ENCODE data around the gene PIEZO2. TPM values are rescaled to one million over a fixed set of nuclear protein-coding genes. Genes with fewer than 3 reads are reported as not detected.

Gene PIEZO2
- total RNA-seq, 1 donor: 1.3 TPM

DNA sequence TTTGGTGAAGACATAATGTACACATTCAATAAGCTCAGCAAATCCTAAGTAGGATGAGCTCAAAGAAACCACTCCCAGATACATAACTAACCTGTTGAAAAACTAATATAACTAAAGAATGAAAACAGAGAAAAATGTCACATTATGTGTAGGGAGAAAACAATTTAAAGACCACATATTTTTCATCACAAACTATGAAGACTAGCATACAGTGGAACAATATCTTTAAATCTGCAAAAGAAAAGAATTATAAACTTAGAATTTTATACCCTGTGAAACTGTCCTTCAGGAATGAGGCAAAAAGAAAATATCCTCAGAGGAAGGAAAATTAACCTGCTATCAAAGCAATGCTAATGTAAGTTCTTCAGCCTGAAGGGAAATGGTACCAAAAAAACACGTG, 151.5 kb downstream of the PIEZO2 start:
- DNase-seq (ENCODE audit: low read depth in 2 of 3, low spot score in 2 of 3): no peak

DNA sequence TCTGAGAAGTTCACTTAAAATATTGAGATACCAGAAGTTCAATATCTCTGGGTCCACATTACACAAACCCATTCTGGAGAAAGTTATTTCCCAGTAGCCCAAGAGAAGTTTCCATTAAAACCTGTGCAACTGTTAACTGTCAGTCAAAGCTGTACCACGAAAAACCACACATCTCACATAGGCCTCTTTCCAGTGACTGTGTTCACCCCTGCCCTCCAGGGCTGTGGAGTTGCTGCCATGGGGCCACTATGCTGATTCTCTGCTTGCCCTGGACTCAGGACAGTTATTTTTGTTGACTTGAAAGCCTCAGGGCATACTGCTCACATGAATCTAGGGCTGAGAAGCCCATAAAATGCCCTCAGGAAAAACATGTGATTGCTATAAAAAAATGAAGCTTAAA, 153.8 kb downstream of the PIEZO2 start:
- no peak for DNase-seq (ENCODE audit: low read depth in 2 of 3, low spot score in 2 of 3)

DNA sequence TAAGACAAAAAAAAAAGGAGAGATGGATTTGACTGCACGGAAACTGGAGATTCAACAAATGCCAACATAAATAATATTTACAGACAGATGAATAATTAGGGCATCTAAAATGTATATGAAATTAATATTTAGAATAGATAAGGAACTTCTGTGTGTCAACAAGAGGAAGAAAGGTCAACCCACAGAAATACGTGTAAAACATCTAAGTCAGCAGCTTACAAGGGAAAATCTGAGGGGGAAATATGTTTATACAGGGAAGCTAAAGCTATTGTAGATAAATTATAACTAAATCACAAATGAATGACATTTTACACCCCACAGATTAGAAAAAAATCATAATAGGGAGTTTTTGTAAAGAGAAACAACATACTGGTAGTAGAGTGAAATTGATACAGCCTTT, 159.9 kb downstream of the PIEZO2 start:
- no peak for DNase-seq (ENCODE audit: low read depth in 2 of 3, low spot score in 2 of 3)

DNA sequence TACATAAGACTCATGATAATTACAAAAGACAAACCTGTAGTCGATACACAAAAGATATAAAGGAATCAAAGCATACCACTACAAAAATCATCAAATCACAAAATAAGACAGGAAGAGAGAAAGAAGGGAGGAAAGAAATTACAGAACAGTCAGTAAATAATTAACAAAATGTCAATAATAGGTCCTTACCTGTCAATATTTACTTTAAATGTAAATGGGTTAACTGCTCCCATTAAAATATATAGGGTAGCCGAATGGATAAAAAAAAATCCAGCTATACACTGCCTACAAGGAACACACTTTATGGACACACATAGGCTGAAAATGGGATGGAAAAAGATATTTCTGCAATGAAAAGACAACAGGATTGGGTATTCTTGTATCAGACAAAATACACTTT, 163.7 kb downstream of the PIEZO2 start:
- DNase-seq (ENCODE audit: low read depth in 2 of 3, low spot score in 2 of 3): no peak

DNA sequence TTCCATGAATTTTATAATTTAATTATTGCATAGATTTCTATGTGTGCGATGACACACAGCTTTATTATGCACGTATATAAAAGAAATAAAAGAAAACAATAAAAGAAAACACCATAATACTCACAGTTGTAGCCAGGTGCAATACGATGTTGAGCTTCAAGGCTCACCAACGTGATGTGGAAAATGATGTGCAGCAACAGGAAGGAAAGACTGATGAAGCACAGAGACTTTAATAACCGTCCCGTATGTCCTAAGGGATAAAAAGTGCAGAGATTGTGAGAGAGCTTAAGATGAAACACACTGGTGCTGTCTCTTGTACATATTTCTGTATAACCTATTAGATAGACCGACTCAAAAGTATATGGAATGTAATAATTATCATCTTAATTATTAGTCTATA, 170.0 kb downstream of the PIEZO2 start:
- no peak for DNase-seq (ENCODE audit: low read depth in 2 of 3, low spot score in 2 of 3)

DNA sequence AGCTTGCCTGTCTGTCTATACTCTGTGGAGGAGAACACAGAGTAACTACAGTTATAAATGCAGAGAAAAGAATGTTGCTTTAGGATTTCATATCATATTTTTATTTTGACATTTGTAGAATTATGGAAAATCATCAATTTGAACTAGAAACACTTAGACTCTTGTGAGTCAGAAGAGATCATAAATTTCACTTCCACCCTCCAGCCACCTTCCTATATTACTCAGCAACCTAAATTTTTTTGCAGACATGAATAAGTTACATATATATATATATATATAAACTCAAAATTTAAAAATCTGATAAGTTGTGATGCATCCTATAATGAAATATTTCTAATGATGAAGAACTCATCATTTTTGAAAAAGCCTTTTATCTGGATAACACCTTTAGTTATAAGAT, 172.3 kb downstream of the PIEZO2 start:
- DNase-seq (ENCODE audit: low read depth in 2 of 3, low spot score in 2 of 3): no peak

DNA sequence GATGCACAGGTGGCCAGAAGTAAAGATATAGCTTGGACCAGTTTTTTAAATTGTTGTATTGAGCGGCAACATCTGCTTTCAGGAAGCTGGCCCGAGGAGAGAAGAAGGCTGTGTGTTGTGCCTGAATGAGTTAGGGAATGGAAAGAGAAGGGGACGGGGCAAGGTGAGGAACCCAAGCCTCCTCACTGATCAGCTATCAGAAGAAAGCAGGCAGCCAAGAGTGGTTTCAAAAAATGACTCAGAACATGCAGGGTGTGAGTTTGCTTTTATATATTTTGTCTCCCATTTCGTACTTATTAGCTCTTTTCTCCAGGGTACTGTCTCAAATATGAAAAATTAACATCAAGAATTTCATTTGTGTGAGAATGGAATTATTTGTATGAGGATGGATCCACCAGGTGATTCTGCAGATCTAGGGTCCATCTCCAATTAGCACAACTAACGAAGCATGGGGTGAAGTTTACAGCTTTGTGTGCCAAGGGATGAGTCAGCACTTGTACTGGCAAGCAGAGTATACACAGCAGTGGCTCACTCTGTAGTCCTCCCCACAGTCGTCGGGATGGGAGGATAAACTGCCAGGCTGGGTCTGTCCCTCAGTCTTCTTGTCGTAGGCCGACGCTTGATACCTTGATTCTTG, 175.7 kb downstream of the PIEZO2 start:
- DNase-seq (ENCODE audit: low read depth in 2 of 3, low spot score in 2 of 3): peak in 1 of 3 donors; percentile 9

DNA sequence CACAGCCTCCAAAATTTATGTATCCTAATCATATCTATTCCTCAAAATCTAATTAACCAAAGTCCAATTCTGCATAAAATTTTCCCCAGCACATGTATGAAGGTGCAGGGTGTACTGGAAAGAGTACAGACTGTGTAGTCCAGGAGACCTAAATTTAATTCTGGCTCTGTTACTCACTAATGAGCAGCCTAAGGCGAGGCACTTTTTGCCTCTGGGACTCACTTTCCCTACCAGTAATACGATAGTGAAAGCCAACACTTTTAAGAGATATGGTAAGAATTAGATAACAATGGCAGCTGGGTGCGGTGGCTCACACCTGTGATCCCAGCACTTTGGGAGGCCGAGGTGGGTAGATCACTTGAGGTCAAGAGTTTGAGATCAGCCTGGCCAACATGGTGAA, 177.7 kb downstream of the PIEZO2 start:
- DNase-seq (ENCODE audit: low read depth in 2 of 3, low spot score in 2 of 3): no peak

DNA sequence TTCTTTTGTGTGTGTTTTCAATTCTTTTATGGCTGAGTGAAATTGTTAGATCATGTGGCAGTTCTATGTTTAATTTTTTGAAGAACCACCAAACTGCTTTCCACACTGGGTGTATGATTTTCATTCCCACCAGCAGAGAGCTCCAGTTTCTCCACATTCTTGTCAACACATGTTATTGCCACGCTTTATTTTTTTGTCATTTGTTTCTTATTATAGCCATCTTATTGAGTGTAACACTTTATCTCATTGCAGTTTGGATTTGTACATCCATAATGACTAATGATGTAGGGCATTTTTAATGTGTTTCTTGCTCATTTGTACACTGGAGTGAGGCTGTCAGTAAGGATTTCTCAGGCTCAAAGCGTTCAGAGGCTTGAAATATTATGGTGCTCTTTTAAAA, 184.2 kb downstream of the PIEZO2 start:
- DNase-seq (ENCODE audit: low read depth in 2 of 3, low spot score in 2 of 3): no peak

DNA sequence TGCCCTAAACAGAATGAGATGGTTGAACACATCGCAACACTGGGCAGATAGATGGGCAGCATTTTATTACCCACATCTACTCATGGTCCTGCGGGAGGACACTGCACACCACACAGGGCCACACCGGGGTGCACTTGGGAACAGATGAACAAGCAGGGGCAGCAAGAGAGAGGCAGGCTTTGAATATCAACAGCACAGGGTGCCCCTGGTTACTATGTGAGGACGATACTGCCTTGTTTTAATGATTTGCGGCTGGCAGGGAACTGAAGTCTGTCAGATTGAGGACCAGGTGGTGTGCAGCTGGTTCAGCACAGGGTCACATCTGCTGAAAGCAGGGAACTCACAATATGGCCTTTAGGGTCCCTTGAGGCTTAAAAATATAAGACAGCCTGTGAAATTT, 195.7 kb downstream of the PIEZO2 start:
- DNase-seq (ENCODE audit: low read depth in 2 of 3, low spot score in 2 of 3): no peak

DNA sequence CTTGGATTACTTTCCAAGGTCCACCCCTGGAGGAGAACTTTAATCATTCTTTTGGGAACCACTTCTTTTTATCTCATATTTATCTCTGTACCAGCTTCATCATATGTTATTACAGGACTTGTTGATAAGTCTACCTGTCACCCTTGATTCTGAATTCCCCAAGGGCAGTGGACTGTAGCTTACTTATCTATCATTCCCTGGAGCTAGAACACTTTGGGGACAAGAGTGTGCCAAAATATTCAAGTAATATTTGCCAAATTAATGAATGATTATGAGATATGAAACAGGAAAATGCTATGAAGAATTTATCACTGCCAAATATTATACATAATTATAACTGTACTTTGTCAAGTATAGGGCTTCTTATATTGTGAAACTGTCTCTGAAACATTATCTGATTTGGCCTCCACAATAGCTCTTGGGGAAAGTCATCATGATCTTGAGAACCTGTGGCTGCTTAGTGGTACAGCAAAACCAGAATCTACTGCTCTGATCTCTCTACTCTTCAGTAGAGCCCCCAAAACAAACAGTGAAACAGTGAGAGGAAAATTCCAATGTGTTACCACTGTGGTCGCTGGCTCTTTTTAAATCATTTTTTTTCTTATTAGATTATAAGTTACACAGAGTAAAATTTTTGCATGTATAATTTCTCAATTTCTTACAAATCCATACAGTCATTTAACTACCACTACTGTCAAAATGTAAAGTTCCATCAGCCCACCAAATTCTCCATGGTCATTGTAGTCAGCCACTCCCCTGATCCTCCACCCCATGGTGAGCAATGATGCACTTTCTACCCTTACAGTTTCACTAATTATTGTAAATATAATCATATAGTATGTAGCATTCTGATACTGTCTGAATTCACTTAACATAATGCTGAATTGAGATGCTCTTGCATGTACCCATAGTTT, 197.5 kb downstream of the PIEZO2 start:
- DNase-seq (ENCODE audit: low read depth in 2 of 3, low spot score in 2 of 3): no peak

DNA sequence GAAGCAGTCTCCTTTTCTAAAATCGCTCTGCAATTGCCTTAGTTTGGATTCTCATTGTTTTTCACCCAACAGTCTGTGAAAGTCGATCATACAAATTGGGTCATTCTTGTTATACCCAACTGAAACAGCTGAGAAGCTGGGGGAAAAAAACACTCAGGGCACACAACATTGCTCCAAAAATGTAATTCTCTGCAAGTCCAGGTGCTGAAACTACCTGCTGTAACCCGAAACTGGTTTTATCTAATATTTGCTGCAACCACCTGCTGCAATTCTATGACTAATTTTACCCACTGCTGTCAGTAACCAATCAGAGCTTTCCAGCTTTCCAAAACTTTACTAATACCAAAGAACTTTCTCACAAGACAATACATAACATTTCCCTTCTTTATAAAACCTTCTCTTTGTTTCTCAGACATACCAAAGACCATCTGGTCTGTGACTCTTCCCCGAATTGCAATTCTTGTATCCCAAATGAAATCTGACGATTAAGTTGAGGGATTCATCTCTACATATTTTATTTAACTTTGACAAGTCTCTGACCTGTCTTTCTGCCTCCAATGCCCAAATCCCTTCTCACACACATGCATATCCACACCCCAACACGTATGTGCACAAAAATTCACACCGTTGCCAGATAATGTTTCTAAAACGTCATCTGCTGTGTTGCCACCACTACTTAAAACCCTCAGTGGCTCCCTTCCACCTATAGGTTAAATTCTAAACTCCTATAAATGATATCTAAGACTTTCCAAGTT, 198.3 kb downstream of the PIEZO2 start:
- DNase-seq (ENCODE audit: low read depth in 2 of 3, low spot score in 2 of 3): no peak

DNA sequence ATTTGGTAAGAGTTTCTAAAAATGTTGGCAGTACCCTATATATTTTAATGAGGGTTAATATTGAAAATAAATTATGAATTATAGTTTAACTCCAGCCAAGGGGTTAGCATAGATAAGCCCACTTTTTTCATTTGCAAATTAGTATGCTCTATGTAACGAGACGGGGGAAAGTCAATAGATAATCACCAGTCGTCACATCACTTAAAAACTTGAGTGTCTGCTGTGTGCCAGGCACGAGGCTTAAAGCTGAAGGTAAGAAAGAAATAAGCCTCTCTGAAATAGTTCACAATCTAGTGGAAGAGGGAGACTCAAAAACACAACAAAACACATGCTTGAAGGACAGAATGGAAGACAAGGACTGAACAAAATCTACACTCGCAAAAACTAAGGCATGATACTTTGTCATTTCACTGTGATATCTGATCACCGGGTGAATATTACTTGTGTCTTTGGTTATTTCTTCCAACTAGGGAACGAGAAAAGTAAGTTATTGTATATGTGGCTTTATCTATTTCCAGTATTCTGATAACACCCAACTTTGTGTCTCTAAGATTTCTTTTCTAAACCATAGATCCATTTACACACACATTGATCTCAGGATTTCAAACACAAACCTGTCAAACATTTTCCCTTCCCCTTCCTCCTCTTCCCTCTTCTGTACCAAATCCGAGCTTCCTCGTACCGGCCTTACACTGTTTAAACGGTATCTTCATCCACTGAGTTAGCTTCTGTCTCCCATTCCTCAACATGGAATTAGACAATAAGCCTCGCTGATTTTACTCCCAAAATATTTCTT, 199.1 kb downstream of the PIEZO2 start:
- no peak for DNase-seq (ENCODE audit: low read depth in 2 of 3, low spot score in 2 of 3)

DNA sequence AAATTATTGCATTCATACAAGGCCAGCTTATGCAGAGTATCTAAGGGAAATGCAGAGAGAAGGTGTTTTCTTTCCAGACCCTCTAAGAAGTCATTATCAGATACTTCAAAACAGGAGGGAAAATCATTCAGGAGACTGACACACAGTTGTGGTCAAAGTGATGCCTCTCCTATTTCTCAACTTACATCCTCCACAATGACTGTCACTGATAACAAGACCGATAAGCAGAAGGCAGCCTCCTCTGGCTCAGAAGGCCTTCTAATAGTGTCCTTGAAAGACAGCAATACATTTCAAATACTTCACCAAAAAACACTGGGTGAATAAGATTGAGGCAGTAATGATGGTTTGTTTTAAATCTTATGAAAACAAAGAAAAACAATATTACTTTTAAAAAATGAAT, 199.7 kb downstream of the PIEZO2 start:
- DNase-seq (ENCODE audit: low read depth in 2 of 3, low spot score in 2 of 3): no peak

DNA sequence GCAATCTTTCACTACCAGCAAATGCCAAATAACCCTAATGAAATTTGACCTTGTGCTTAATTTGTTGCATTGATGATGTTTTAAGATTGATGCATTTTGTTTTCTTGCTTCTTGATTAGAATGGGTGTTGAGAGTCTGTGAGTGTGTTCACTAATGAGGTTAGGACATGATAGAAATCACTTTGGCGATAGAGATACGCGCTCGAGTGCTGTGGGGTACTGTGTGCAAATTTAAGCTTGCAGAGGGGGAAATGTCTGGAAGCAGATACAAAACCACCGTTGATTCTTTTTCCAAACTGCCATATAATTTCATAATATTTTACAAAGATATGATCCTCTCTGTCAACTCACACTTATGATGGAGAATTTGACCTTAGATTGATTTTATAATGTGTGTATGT, 200.9 kb downstream of the PIEZO2 start:
- no peak for DNase-seq (ENCODE audit: low read depth in 2 of 3, low spot score in 2 of 3)

DNA sequence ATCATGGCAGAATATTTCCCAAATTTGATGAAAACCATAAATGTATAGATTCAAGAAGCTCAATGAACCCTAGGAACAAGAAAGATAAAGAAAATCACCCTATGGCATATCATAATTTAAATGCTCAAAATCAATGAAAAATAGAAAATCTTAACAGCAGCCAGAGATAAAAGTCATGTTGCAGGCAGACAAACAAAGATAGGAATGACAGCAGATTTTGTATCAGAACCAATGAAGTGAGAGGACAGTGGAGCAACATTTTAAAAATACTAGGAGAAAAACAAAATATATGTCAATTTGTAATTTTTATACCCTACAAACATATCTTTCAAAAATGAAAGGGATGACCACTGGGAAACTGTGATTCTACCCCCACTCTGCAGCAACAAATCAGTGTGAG, 203.3 kb downstream of the PIEZO2 start:
- DNase-seq (ENCODE audit: low read depth in 2 of 3, low spot score in 2 of 3): peak in 1 of 3 donors; percentile 15

DNA sequence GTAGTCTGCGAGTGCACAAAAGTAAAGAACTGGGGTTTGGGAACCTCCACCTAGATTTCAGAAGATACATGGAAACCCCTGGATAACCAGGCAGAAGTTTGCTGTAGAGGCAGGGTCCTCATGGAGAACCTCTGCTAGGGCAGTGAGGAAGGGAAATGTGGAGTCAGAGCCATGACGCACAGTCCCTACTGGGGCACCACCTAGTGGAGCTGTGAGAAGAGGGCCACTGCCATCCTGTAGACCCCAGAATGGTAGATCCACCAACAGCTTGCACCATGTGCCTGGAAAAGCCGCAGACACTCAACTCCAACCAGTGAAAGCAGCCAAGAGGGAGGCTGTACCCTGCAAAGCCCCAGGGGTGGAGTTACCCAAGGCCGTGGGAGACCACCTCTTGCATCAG, 206.4 kb downstream of the PIEZO2 start:
- DNase-seq (ENCODE audit: low read depth in 2 of 3, low spot score in 2 of 3): no peak

DNA sequence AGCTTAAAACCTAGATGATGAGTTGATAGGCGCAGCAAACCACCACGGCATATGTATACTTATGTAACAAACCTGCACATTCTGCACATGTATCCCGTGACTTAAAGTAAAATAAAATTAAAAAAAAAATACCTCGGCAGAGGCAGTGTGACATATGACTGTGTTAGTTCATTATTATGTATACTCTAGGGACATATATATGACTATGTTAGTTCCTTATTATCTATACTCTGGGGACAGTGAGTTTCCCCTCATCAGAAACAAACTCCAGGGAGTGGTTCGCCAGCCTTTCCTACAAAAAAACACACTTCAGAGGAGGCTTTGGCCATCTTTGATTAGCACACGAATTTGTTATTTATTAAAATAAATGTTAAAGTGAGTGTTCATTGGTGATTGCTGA, 209.5 kb downstream of the PIEZO2 start:
- DNase-seq (ENCODE audit: low read depth in 2 of 3, low spot score in 2 of 3): no peak

DNA sequence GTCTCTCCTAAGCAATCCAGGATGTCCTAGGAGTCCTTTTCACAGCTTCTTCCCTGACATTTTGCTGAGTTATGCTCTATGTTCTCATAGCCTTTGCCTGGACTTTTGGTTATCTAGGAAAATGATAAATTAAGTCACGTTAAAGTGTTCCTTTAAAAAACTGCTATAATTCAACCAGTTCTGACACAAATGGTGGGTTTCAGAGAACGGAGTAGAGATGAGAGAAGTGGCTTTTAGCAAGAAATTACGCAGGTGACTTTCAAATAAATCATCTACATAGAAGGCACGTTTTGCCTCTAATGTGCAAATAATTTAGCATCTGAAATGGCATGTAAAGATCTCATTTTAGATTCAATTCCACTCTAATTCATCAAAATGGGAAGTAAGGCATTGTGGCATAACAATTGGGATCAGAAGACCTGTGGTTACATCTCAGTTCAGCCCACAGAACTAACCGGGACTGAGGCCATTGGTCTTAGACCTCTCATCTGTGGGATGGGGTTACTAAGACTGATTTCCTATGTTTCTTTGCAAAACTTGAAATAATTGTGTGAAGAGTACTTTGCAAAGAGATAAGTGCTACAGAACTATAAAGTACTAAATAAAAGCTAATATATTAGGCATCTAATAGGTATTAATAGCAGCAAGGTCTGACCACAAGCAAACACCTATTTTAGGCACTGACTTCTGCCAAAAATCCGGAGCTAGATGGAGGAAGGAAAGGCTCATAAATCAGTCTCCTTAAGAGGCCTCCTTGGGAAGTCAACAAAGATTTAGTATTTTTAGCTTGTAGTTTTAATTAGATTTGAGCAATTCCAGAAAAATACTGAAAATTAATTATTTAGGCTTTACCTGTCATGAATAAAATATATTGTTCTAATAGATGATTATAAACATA, 211.4 kb downstream of the PIEZO2 start:
- peak in 1 of 3 donors; percentile 17 for DNase-seq (ENCODE audit: low read depth in 2 of 3, low spot score in 2 of 3)
